ENCODE measurements around the gene ACTN4. TPM values are rescaled to one million over a fixed set of nuclear protein-coding genes. Genes with fewer than 3 reads are reported as not detected.
A peak's percentile ranks its signal among the peaks of the same experiment; 100 is the strongest.

Gene ACTN4
- polyA plus RNA-seq, 2 of the 4 experiments (the other 2 are of a cell fraction), result 605 to 967 TPM

DNA sequence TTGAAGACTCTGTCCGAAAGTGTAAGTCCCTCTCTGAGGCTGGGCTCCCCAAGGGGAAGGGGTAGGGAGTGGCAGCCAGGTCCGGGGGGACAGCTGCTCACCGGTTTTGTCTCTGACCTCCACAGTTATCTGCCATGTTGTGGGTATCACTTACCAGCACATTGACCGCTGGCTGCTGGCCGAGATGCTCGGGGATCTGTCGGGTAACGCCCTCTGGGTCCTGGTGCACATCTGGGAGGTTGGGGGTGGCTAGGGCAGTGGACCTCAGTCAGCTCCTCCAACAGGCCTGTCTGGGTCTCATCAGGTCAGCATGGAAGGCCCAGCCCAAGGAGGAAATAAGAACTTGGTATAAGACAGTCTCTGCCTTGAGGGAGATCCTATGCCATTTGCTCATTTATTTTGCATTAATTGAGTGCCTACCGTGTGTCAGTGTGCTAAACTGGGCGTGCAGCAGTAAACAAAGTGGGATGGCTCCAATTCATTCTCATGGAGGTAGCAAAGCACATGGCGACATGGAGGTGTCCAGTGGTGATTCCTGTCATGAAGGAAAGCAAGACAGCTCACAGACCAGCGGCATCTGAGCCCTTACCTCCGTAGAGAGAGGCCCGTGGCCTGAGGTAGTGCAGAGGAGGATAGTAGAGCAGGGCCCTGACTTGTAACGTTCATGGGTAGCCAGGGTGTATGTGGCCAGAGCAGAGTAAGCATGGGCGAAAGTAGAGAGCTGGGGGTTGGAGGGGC, 14.8 kb upstream of the ACTN4 start:
- Histone ChIP-seq H3K4me3 (no peak overlapping the region), H3K27ac (peak overlapping the region; percentile 63 to 81), H3K9me3 (no peaks in the 10 kb centered on the region), H3K4me1 (peaks cover 64% of the 10 kb centered on the region), H3K4me2 (peak overlapping the region; percentile 69; the same call in 2 of the 3 replicates)
- CTCF ChIA-PET, result interaction anchor here (0.6 to 11.7 kb wide), 16 partner anchors 7 to 297 kb away, joined by 3 to 172 read pairs (median 44); partner anchors contain the start of genes ACTN4, EIF3K, FAM98C and MAP4K1
- POLR2A ChIA-PET, result interaction anchor here (0.8 to 3.1 kb wide), 3 partner anchors 15 to 228 kb away, joined by 3 to 18 read pairs (median 3); partner anchors contain the start of gene ACTN4
- DNase-seq (ENCODE audit: low read depth in 1 of 2, low spot score in 1 of 2) (no peak), FAIRE-seq (peak; percentile 54), ATAC-seq (no peak)
- TF ChIP-seq HOXB13 (CRISPR knock-in tag; IDR thresholded peaks at IDR 0.05; ENCODE audit: low read depth) (no peak), EHF (CRISPR knock-in tag; IDR thresholded peaks at IDR 0.05) (peak; percentile 27; the same call in 1 of the 2 replicates), HOXA7 (CRISPR knock-in tag; IDR thresholded peaks at IDR 0.05) (peak; percentile 13; the same call in 1 of the 2 replicates), MAX (IDR thresholded peaks at IDR 0.05) (peak; percentile 13; the same call in 1 of the 2 replicates), POLR2AphosphoS2 (conservative IDR thresholded peaks at IDR 0.05; ENCODE audit: low read length) (peak; percentile 86; the same call in 1 of the 2 replicates)
- WGBS (ENCODE audit: missing lambda C conversion rate), result 90% methylated on average over 16 of the region's 16 CpGs

- DNase-seq (ENCODE audit: low read depth in 1 of 2, low spot score in 1 of 2), result peak; percentile 80 to 93
- ChIA-PET POLR2A (interaction anchor here (0.6 to 3.1 kb wide), 11 partner anchors 13 to 296 kb away, joined by 3 to 24 read pairs (median 5); partner anchors contain the start of genes ACTN4, EIF3K, FAM98C and MRPS12), CTCF (interaction anchor here (0.6 to 11.7 kb wide), 95 partner anchors 8 to 767 kb away, joined by 3 to 172 read pairs (median 6); partner anchors contain the start of genes ACTN4, CAPN12, EIF3K and FAM98C)
- Histone ChIP-seq H3K9me3 (no peaks in the 10 kb centered on the region), H3K4me2 (no peak overlapping the region), H3K27ac (peak overlapping the region; percentile 9 to 77; a peak in 3 of 6 replicates), H3K4me1 (peaks cover 55% of the 10 kb centered on the region), H3K4me3 (no peak overlapping the region)
- peak; percentile 85 for FAIRE-seq
- 62% methylated on average over 17 of the region's 17 CpGs for WGBS (ENCODE audit: missing lambda C conversion rate)
- ATAC-seq, result peak; percentile 58 to 64; a peak in 5 of 6 replicates
- no peak for TF ChIP-seq FOXS1 (CRISPR knock-in tag; IDR thresholded peaks at IDR 0.05)
- TF ChIP-seq SREBF2 (IDR thresholded peaks at IDR 0.05), result no peak
- TF ChIP-seq USF2 (IDR thresholded peaks at IDR 0.05), result no peak
- no peak for TF ChIP-seq MAFK (IDR thresholded peaks at IDR 0.05; ENCODE audit: partially characterized antibody)
- peak; percentile 98 for TF ChIP-seq SMC3 (IDR thresholded peaks at IDR 0.05)
- TF ChIP-seq ZSCAN20 (CRISPR knock-in tag; IDR thresholded peaks at IDR 0.05), result no peak
- peak; percentile 12; the same call in 1 of the 2 replicates for TF ChIP-seq TFCP2L1 (CRISPR knock-in tag; IDR thresholded peaks at IDR 0.05)
- TF ChIP-seq MAX (IDR thresholded peaks at IDR 0.05), result peak; percentile 63
- TF ChIP-seq KDM5A (IDR thresholded peaks at IDR 0.05), result no peak
- TF ChIP-seq, protein P1, sequence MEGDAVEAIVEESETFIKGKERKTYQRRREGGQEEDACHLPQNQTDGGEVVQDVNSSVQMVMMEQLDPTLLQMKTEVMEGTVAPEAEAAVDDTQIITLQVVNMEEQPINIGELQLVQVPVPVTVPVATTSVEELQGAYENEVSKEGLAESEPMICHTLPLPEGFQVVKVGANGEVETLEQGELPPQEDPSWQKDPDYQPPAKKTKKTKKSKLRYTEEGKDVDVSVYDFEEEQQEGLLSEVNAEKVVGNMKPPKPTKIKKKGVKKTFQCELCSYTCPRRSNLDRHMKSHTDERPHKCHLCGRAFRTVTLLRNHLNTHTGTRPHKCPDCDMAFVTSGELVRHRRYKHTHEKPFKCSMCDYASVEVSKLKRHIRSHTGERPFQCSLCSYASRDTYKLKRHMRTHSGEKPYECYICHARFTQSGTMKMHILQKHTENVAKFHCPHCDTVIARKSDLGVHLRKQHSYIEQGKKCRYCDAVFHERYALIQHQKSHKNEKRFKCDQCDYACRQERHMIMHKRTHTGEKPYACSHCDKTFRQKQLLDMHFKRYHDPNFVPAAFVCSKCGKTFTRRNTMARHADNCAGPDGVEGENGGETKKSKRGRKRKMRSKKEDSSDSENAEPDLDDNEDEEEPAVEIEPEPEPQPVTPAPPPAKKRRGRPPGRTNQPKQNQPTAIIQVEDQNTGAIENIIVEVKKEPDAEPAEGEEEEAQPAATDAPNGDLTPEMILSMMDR (IDR thresholded peaks at IDR 0.05), result peak; percentile 99
- no peak for TF ChIP-seq HOXB5 (CRISPR knock-in tag; IDR thresholded peaks at IDR 0.05)
- no peak for TF ChIP-seq ZNF302 (CRISPR knock-in tag; IDR thresholded peaks at IDR 0.05)
- TF ChIP-seq JUNB (IDR thresholded peaks at IDR 0.05), result no peak
- no peak for TF ChIP-seq CHD2 (IDR thresholded peaks at IDR 0.05; ENCODE audit: low read length, partially characterized antibody)
- no peak for TF ChIP-seq CEBPB (IDR thresholded peaks at IDR 0.05)
- TF ChIP-seq RAD21 (conservative IDR thresholded peaks at IDR 0.05 in 1 of 2, IDR thresholded peaks at IDR 0.05 in 1 of 2), result peak; percentile 82 to 88
- peak; percentile 47; the same call in 1 of the 2 replicates for TF ChIP-seq TP53 (CRISPR knock-in tag; IDR thresholded peaks at IDR 0.05)
- TF ChIP-seq FOSB (CRISPR knock-in tag; IDR thresholded peaks at IDR 0.05), result no peak
- TF ChIP-seq JUN (IDR thresholded peaks at IDR 0.05), result 0 out of 5 replicates have a peak, but pooled peaks of 1 of the 2 experiments have one; percentile 11
- no peak for TF ChIP-seq NPAS2 (CRISPR knock-in tag; IDR thresholded peaks at IDR 0.05; ENCODE audit: borderline replicate concordance)
- peak; percentile 93; the same call in 1 of the 2 replicates for TF ChIP-seq KDM1A (IDR thresholded peaks at IDR 0.05; ENCODE audit: low read depth)
- TF ChIP-seq MAZ (IDR thresholded peaks at IDR 0.05; ENCODE audit: borderline replicate concordance, low read depth, low read length), result no peak
- no peak for TF ChIP-seq POLR2A (IDR thresholded peaks at IDR 0.05; ENCODE audit: low read length)
- no peak for TF ChIP-seq EHF (CRISPR knock-in tag; IDR thresholded peaks at IDR 0.05)
- TF ChIP-seq RFX5 (IDR thresholded peaks at IDR 0.05), result no peak
- TF ChIP-seq MYC (IDR thresholded peaks at IDR 0.05; ENCODE audit: borderline replicate concordance, low read length), result no peak
- no peak for TF ChIP-seq HOXB13 (CRISPR knock-in tag; IDR thresholded peaks at IDR 0.05; ENCODE audit: low read depth)
- no peak for TF ChIP-seq FOSL2 (IDR thresholded peaks at IDR 0.05)
- TF ChIP-seq FOSL2 (CRISPR knock-in tag; IDR thresholded peaks at IDR 0.05), result peak; percentile 25; the same call in 1 of the 2 replicates
- TF ChIP-seq GATA3 (IDR thresholded peaks at IDR 0.05; ENCODE audit: borderline replicate concordance), result no peak
- TF ChIP-seq RARB (CRISPR knock-in tag; IDR thresholded peaks at IDR 0.05), result no peak
- peak; percentile 80; the same call in 1 of the 2 replicates for TF ChIP-seq CHD4 (IDR thresholded peaks at IDR 0.05; ENCODE audit: borderline replicate concordance)
Measured at GRCh38 chr19:38634757-38635482, 12.5 kb upstream of the ACTN4 start.
